Inflammatory macrophage treated with lipopolysaccharide for 1 hour (primary cell): Measurements from ENCODE around the gene MLH3.

Source experiments
- DNase-seq, 2 donors: peaks; one replicate each; pipeline ENCODE4 v3.0.0-alpha.2; 2020 to 2022

MLH3 gene

GRCh38 chr14:74981833-74982232 is 69.4 kb downstream of the MLH3 start:
- no peak for DNase-seq

- DNase-seq = no peak
Observed at GRCh38 chr14:74981462-74981782, 69.8 kb downstream of the MLH3 start.

GRCh38 chr14:74980731-74981461 is 70.4 kb downstream of the MLH3 start:
- no peak for DNase-seq

GRCh38 chr14:74980398-74980730 is 70.9 kb downstream of the MLH3 start:
- no peak for DNase-seq

- DNase-seq = no peak
Observed at GRCh38 chr14:74979442-74980397, 71.5 kb downstream of the MLH3 start.

- no peak for DNase-seq
Observed at GRCh38 chr14:74979029-74979428, 72.2 kb downstream of the MLH3 start.

- no peak for DNase-seq
Observed at GRCh38 chr14:74978416-74978947, 72.8 kb downstream of the MLH3 start.

- no peak for DNase-seq
Observed at GRCh38 chr14:74977901-74978385, 73.3 kb downstream of the MLH3 start.

GRCh38 chr14:74977164-74977900 is 73.9 kb downstream of the MLH3 start:
- DNase-seq = no peak

GRCh38 chr14:74976264-74977113 is 74.8 kb downstream of the MLH3 start:
- no peak for DNase-seq

- no peak for DNase-seq
Observed at GRCh38 chr14:74975059-74975810, 76.0 kb downstream of the MLH3 start.

GRCh38 chr14:74974364-74975058 is 76.8 kb downstream of the MLH3 start:
- no peak for DNase-seq

- DNase-seq = no peak
Observed at GRCh38 chr14:74973905-74974363, 77.3 kb downstream of the MLH3 start.

GRCh38 chr14:74973003-74973653 is 78.1 kb downstream of the MLH3 start:
- peak; percentile 16 to 21 for DNase-seq

- DNase-seq = no peak
Observed at GRCh38 chr14:74968811-74969210, 82.5 kb downstream of the MLH3 start.

GRCh38 chr14:74965486-74966153 is 85.6 kb downstream of the MLH3 start:
- no peak for DNase-seq

GRCh38 chr14:74964787-74965485 is 86.3 kb downstream of the MLH3 start:
- no peak for DNase-seq
